ENCODE data around the gene SLC45A1. TPM values are rescaled to one million over a fixed set of nuclear protein-coding genes. Genes with fewer than 3 reads are reported as not detected.

The SLC45A1 gene
- total RNA-seq, 1 experiment from 2014 or later, result 0.20 TPM

DNA sequence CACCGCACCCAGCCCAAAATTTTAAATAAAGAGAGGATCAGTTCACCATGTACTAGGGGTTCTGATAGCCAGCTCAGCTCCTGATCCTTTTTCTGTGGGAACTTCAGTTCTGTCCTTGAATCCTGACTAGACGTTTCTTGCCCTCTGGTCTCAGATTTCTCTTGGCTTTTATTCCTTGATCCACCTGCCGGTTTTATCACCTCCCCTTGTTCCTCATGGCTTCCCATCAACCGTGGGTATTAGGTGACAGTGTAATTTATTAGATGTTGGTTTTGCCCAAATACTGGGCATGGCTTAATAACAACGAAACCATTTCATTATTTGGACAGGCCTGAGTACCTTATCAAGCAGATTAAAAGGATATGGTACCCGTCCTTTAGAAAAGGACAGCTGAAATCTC lies 22.5 kb downstream of the SLC45A1 start:
- Histone ChIP-seq H3K4me2 (no peak overlapping the region), H3K27me3 (ENCODE audit: insufficient read depth, low read depth) (no peaks in the 10 kb centered on the region), H3K27ac (no peak overlapping the region), H3F3A (ENCODE audit: insufficient read depth, low read depth) (peaks cover 8% of the 10 kb centered on the region; the same call in 1 of the 2 replicates), H4K20me1 (ENCODE audit: insufficient read depth) (no peaks in the 10 kb centered on the region), H3K4me3 (no peak overlapping the region), H2AFZ (no peak overlapping the region), H3K36me3 (ENCODE audit: low read depth) (no peaks in the 10 kb centered on the region), H3K79me2 (ENCODE audit: low read depth) (no peaks in the 10 kb centered on the region), H3K9me2 (ENCODE audit: insufficient read depth) (no peaks in the 10 kb centered on the region), H3K9me3 (ENCODE audit: insufficient read depth, low read depth) (no peaks in the 10 kb centered on the region), H3K4me1 (replicated peaks; ENCODE audit: insufficient read depth) (peaks cover 17% of the 10 kb centered on the region)
- POLR2A ChIA-PET (ENCODE audit: unreplicated experiment), result no interaction called here
- CTCF ChIA-PET, result interaction anchor here (0.6 kb wide), 1 partner anchor 32 kb away, joined by 4 read pairs; no protein-coding TSS in a partner anchor
- TF ChIP-seq, protein P1, sequence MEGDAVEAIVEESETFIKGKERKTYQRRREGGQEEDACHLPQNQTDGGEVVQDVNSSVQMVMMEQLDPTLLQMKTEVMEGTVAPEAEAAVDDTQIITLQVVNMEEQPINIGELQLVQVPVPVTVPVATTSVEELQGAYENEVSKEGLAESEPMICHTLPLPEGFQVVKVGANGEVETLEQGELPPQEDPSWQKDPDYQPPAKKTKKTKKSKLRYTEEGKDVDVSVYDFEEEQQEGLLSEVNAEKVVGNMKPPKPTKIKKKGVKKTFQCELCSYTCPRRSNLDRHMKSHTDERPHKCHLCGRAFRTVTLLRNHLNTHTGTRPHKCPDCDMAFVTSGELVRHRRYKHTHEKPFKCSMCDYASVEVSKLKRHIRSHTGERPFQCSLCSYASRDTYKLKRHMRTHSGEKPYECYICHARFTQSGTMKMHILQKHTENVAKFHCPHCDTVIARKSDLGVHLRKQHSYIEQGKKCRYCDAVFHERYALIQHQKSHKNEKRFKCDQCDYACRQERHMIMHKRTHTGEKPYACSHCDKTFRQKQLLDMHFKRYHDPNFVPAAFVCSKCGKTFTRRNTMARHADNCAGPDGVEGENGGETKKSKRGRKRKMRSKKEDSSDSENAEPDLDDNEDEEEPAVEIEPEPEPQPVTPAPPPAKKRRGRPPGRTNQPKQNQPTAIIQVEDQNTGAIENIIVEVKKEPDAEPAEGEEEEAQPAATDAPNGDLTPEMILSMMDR (conservative IDR thresholded peaks at IDR 0.05), result no peak
- BruUV-seq (replicated peaks), result no TSS peak
- DNase-seq, result no peak
- intact Hi-C loops (cut with micrococcal nuclease; ENCODE audit: unreplicated experiment), result no loop called here

DNA sequence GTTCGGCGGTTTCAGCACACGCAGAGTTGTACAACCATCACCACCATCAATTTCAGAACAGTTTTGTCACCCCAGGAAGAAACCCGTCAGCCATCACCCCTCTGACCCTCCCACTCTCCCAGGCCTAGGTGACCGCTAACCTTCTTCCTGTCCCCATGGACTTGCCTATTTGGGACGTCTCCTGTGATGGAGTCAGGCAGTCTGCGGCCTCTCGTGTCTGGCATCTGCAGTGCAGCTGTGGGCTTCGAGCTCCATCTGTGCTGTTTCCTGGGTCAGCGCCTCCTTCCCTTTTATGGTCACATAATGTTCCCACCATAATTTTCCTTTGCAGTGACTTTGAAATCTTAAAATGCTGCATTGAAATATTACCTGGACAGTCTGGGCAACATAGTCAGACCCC lies 24.4 kb downstream of the SLC45A1 start:
- H3K9me3 ChIP-seq (ENCODE audit: insufficient read depth, low read depth), result no peaks in the 10 kb centered on the region
- intact Hi-C loops (cut with micrococcal nuclease; ENCODE audit: unreplicated experiment), result no loop called here
- CTCF ChIA-PET, result interaction anchor here (0.6 kb wide), 1 partner anchor 1608 kb away, joined by 3 read pairs; no protein-coding TSS in a partner anchor
- no peaks in the 10 kb centered on the region for H3K79me2 ChIP-seq (ENCODE audit: low read depth)
- H3K36me3 ChIP-seq (ENCODE audit: low read depth), result no peaks in the 10 kb centered on the region
- DNase-seq, result no peak
- no peaks in the 10 kb centered on the region for H3K9me2 ChIP-seq (ENCODE audit: insufficient read depth)
- BruUV-seq (replicated peaks), result no TSS peak
- POLR2A ChIA-PET (ENCODE audit: unreplicated experiment), result no interaction called here
- H3K27me3 ChIP-seq (ENCODE audit: insufficient read depth, low read depth), result no peaks in the 10 kb centered on the region
- no peak overlapping the region for H3K4me2 ChIP-seq
- no peak overlapping the region for H2AFZ ChIP-seq
- peaks cover 17% of the 10 kb centered on the region for H3K4me1 ChIP-seq (replicated peaks; ENCODE audit: insufficient read depth)
- H4K20me1 ChIP-seq (ENCODE audit: insufficient read depth), result no peaks in the 10 kb centered on the region
- TF ChIP-seq EZH2 (IDR thresholded peaks at IDR 0.05; ENCODE audit: low read depth), result no peak
- TF ChIP-seq, protein P1 (conservative IDR thresholded peaks at IDR 0.05), result no peak
- H3F3A ChIP-seq (ENCODE audit: insufficient read depth, low read depth), result peaks cover 8% of the 10 kb centered on the region; the same call in 1 of the 2 replicates
- no peak overlapping the region for H3K4me3 ChIP-seq
- H3K27ac ChIP-seq, result no peak overlapping the region

DNA sequence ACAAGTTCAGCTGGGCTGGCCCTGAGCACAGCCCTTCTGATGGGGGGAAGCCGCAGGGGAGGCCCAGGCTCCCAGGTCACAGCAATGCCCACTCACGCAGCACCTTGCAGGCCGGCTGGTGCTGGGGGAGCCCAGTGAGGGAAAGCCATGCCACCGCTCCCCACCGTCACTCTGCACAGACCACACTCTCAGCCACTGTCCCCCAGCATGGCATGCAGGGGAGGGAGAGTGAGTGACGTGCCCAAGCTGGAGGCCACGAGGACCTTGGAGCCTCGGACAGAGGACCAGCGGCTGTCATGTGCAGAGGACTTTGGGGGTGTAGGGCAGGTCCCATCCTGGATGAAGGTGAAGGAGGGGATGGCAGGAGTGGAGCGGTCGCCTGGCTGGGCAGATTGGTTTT lies 25.1 kb downstream of the SLC45A1 start:
- intact Hi-C loops (cut with micrococcal nuclease; ENCODE audit: unreplicated experiment), result loop anchor here (1.0 kb wide), 1 partner anchor 315 kb away; no protein-coding TSS in a partner anchor
- TSS peak; percentile 37 for BruUV-seq (replicated peaks)
- Histone ChIP-seq H3K9me2 (ENCODE audit: insufficient read depth) (no peaks in the 10 kb centered on the region), H2AFZ (peak overlapping the region; percentile 86), H3K27ac (peak overlapping the region; percentile 89), H3K4me1 (replicated peaks; ENCODE audit: insufficient read depth) (peaks cover 17% of the 10 kb centered on the region), H3K36me3 (ENCODE audit: low read depth) (no peaks in the 10 kb centered on the region), H4K20me1 (ENCODE audit: insufficient read depth) (no peaks in the 10 kb centered on the region), H3K4me3 (no peak overlapping the region; the same call in 1 of the 2 replicates), H3K4me2 (peak overlapping the region; percentile 83), H3K9me3 (ENCODE audit: insufficient read depth, low read depth) (no peaks in the 10 kb centered on the region), H3F3A (ENCODE audit: insufficient read depth, low read depth) (peaks cover 8% of the 10 kb centered on the region; the same call in 1 of the 2 replicates), H3K79me2 (ENCODE audit: low read depth) (no peaks in the 10 kb centered on the region), H3K27me3 (ENCODE audit: insufficient read depth, low read depth) (no peaks in the 10 kb centered on the region)
- TF ChIP-seq, protein P1 (conservative IDR thresholded peaks at IDR 0.05), result no peak
- no peak for TF ChIP-seq EZH2 (IDR thresholded peaks at IDR 0.05; ENCODE audit: low read depth)
- ChIA-PET CTCF (interaction anchor here (0.6 to 0.8 kb wide), 4 partner anchors 210 to 674 kb away, joined by 3 to 4 read pairs (median 4); no protein-coding TSS in a partner anchor), POLR2A (ENCODE audit: unreplicated experiment) (interaction anchor here (0.5 to 0.7 kb wide), 5 partner anchors 27 to 518 kb away, joined by 3 to 6 read pairs (median 3); no protein-coding TSS in a partner anchor)
- DNase-seq, result no peak

All from PC-9 (cell line).